Suppressor macrophage treated with lipopolysaccharide for 1 hour (primary cell): ENCODE data around the gene AIP.
A peak's percentile ranks its signal among the peaks of the same experiment; 100 is the strongest.
"Not testable (repeated sequence)": the region's sequence is repeated elsewhere in the genome, so short reads cannot be mapped to it uniquely, and the experiment has no call there.

Experiments
- DNase-seq, 3 donors: peaks; one replicate each; pipeline ENCODE4 v3.0.0-alpha.2; 2020 to 2022

The AIP gene

GRCh38 chr11:67449116-67449844 lies 33.5 kb upstream of the AIP start:
- peak; percentile 64 to 69 (median 64) for DNase-seq

GRCh38 chr11:67450796-67451657 lies 31.8 kb upstream of the AIP start:
- no peak for DNase-seq

- DNase-seq = no peak
Measured at GRCh38 chr11:67451658-67451976, 31.2 kb upstream of the AIP start.

- no peak for DNase-seq
Measured at GRCh38 chr11:67452141-67452952, 30.5 kb upstream of the AIP start, which contains the start of gene GPR152. Gene GPR152, minus strand, starts transcription at chr11:67452729. Its CDS starts 5 bp downstream, at chr11:67452724.

- no peak for DNase-seq
Measured at GRCh38 chr11:67453816-67454732, 28.8 kb upstream of the AIP start.

- DNase-seq = no peak
Measured at GRCh38 chr11:67455054-67455453, 27.8 kb upstream of the AIP start, which contains the start of gene CABP4. Gene CABP4, plus strand, starts transcription at chr11:67455354. Its CDS starts 70 bp downstream, at chr11:67455424.

GRCh38 chr11:67456068-67456705 lies 26.6 kb upstream of the AIP start:
- DNase-seq = no peak

GRCh38 chr11:67457453-67457852 lies 25.4 kb upstream of the AIP start:
- no peak for DNase-seq

GRCh38 chr11:67458266-67458665 lies 24.6 kb upstream of the AIP start:
- DNase-seq = no peak

- DNase-seq = no peak
Measured at GRCh38 chr11:67463186-67463585, 19.6 kb upstream of the AIP start.

- peak; percentile 90 to 95 (median 92) for DNase-seq
Measured at GRCh38 chr11:67463680-67464410, 19.0 kb upstream of the AIP start.

GRCh38 chr11:67464411-67465188 lies 18.2 kb upstream of the AIP start:
- peak; percentile 80 to 94 (median 86) for DNase-seq

- DNase-seq = no peak
Measured at GRCh38 chr11:67465189-67465510, 17.7 kb upstream of the AIP start.

- not testable (repeated sequence) for DNase-seq
Measured at GRCh38 chr11:67465530-67465929, 17.3 kb upstream of the AIP start.

- DNase-seq = no peak
Measured at GRCh38 chr11:67466367-67466766, 16.5 kb upstream of the AIP start.

- no peak for DNase-seq
Measured at GRCh38 chr11:67466962-67467771, 15.7 kb upstream of the AIP start.

GRCh38 chr11:67468056-67468455 lies 14.8 kb upstream of the AIP start:
- no peak for DNase-seq

GRCh38 chr11:67468456-67468758 lies 14.4 kb upstream of the AIP start:
- no peak for DNase-seq

- peak; percentile 96 to 98 (median 97) for DNase-seq
Measured at GRCh38 chr11:67468759-67469507, 13.9 kb upstream of the AIP start, which contains the start of gene TMEM134. Gene TMEM134, minus strand, starts transcription at chr11:67469251. Its CDS starts 59 bp downstream, at chr11:67469192.
